WTC11 (cell line): ENCODE data around the gene LRRC58. TPM values are rescaled to one million over a fixed set of nuclear protein-coding genes. Genes with fewer than 3 reads are reported as not detected.

Experiments
- ATAC-seq: fragments of 200-7000 bp; cut with Tn5 transposase; 2 replicates; pipeline ENCODE4 v1.10.0; 2021; ENCODE audit warnings: mild to moderate bottlenecking, moderate library complexity
- CTCF ChIA-PET: fragments of 300-600 bp; sonication (Branson Sonifier 250); formaldehyde crosslinking; loops from one replicate; lab custom pipeline; 2021; ENCODE audit warnings: antibody characterized with exemption; lab: Charles Lee
- POLR2A ChIA-PET: fragments of 350-600 bp; sonication (Branson Sonifier 250); formaldehyde crosslinking; loops from one replicate; lab custom pipeline; 2021; ENCODE audit warnings: antibody characterized with exemption; lab: Charles Lee
- DNase-seq: peaks from one replicate; pipeline ENCODE4 v3.0.0; 2021; ENCODE audit warnings: low spot score
- H3K27ac Mint-ChIP-seq: 2 replicates; pipeline ENCODE4 v1.8.0; 2021; ENCODE audit warnings: mixed read lengths
- H3K27me3 Mint-ChIP-seq: 2 replicates; pipeline ENCODE4 v1.8.0; 2021; ENCODE audit warnings: low read depth, mild to moderate bottlenecking, moderate library complexity, mixed read lengths
- H3K36me3 Mint-ChIP-seq: 2 replicates; pipeline ENCODE4 v1.8.0; 2021; ENCODE audit warnings: mixed read lengths
- H3K4me1 Mint-ChIP-seq: 2 replicates; pipeline ENCODE4 v1.8.0; 2022; ENCODE audit warnings: mixed read lengths
- H3K4me3 Mint-ChIP-seq: 2 replicates; pipeline ENCODE4 v1.8.0; 2021; ENCODE audit warnings: mild to moderate bottlenecking, moderate library complexity, mixed read lengths
- H3K9me3 Mint-ChIP-seq: 2 replicates; pipeline ENCODE4 v1.8.0; 2021; ENCODE audit warnings: mixed read lengths
- AR ChIP-seq: fragments of 250-450 bp; sonication (Bioruptor Pico); IDR thresholded peaks from 2 replicates; pipeline ENCODE4 v1.9.0; 2021; ENCODE audit warnings: mild to moderate bottlenecking
- ATF6 ChIP-seq: sonication (generic); formaldehyde crosslinking; IDR thresholded peaks from 2 replicates; pipeline ENCODE4 v1.8.1; 2023; ENCODE audit warnings: mild to moderate bottlenecking, missing genetic modification reagents
- CBFB ChIP-seq: sonication (generic); formaldehyde crosslinking; IDR thresholded peaks from 2 replicates; pipeline ENCODE4 v1.8.1; 2022; ENCODE audit warnings: mild to moderate bottlenecking, low read depth, missing genetic modification reagents
- CREM ChIP-seq: sonication (generic); formaldehyde crosslinking; IDR thresholded peaks from 2 replicates; pipeline ENCODE4 v1.8.1; 2022; ENCODE audit warnings: mild to moderate bottlenecking, missing genetic modification reagents, moderate library complexity
- E2F4 ChIP-seq: sonication (generic); formaldehyde crosslinking; IDR thresholded peaks from 2 replicates; pipeline ENCODE4 v1.8.1; 2022; ENCODE audit warnings: low read depth, mild to moderate bottlenecking, moderate library complexity, missing genetic modification reagents, borderline replicate concordance
- E2F5 ChIP-seq: sonication (generic); formaldehyde crosslinking; IDR thresholded peaks from 2 replicates; pipeline ENCODE4 v1.8.1; 2022; ENCODE audit warnings: mild to moderate bottlenecking, moderate library complexity, missing genetic modification reagents
- ERG ChIP-seq: fragments of 250-450 bp; sonication (Bioruptor Pico); IDR thresholded peaks from 2 replicates; pipeline ENCODE4 v1.8.0; 2021; ENCODE audit warnings: mild to moderate bottlenecking
- ESRRA ChIP-seq: sonication (generic); formaldehyde crosslinking; IDR thresholded peaks from 2 replicates; pipeline ENCODE4 v1.8.1; 2022; ENCODE audit warnings: mild to moderate bottlenecking, missing genetic modification reagents, borderline replicate concordance
- FOXP4 ChIP-seq: sonication (generic); formaldehyde crosslinking; IDR thresholded peaks from 2 replicates; pipeline ENCODE4 v1.8.0; 2022; ENCODE audit warnings: mild to moderate bottlenecking, missing genetic modification reagents
- GABPB1 ChIP-seq: sonication (generic); formaldehyde crosslinking; IDR thresholded peaks from 2 replicates; pipeline ENCODE4 v1.8.1; 2023; ENCODE audit warnings: mild to moderate bottlenecking, missing genetic modification reagents
- IRF1 ChIP-seq: sonication (generic); formaldehyde crosslinking; IDR thresholded peaks from 2 replicates; pipeline ENCODE4 v1.8.0; 2023; ENCODE audit warnings: missing genetic modification reagents
- MXD4 ChIP-seq: fragments of 250-450 bp; sonication (Bioruptor Pico); IDR thresholded peaks from 2 replicates; pipeline ENCODE4 v1.8.0; 2021; ENCODE audit warnings: mild to moderate bottlenecking, moderate library complexity, borderline replicate concordance
- NR1H2 ChIP-seq: sonication (generic); formaldehyde crosslinking; IDR thresholded peaks from 2 replicates; pipeline ENCODE4 v1.9.0; 2021; ENCODE audit warnings: mild to moderate bottlenecking, moderate library complexity, missing genetic modification reagents
- STAT6 ChIP-seq: sonication (generic); formaldehyde crosslinking; conservative IDR thresholded peaks from 2 replicates; pipeline ENCODE4 v1.8.1; 2023; ENCODE audit warnings: mild to moderate bottlenecking, low read depth, missing genetic modification reagents, moderate library complexity
- ZNF396 ChIP-seq: fragments of 250-450 bp; sonication (Bioruptor Pico); IDR thresholded peaks from 2 replicates; pipeline ENCODE4 v1.8.0; 2021; ENCODE audit warnings: mild to moderate bottlenecking, moderate library complexity, borderline replicate concordance
- ZNF425 ChIP-seq: fragments of 250-450 bp; sonication (Bioruptor Pico); conservative IDR thresholded peaks from 2 replicates; pipeline ENCODE4 v1.9.0; 2021; ENCODE audit warnings: mild to moderate bottlenecking
- total RNA-seq: library from RNA; stranded (reverse); gene quantifications from 3 replicates; pipeline ENCODE4 v1.2.3, GENCODE V29; 2021

Gene LRRC58
- total RNA-seq, 1 experiment from 2014 or later: 15.1 TPM

GRCh38 chr3:120300971-120301370, 48.2 kb downstream of the LRRC58 start (continued):
- TF ChIP-seq STAT6 (no peak), E2F5 (CRISPR knock-in tag) (no peak)

- no peak for DNase-seq
- H3K27ac Mint-ChIP-seq: no peak overlapping the region
- no peaks in the 10 kb centered on the region for H3K36me3 Mint-ChIP-seq
- no peaks in the 10 kb centered on the region for H3K4me1 Mint-ChIP-seq
- POLR2A ChIA-PET: no interaction called here
- peaks cover 3% of the 10 kb centered on the region for H3K9me3 Mint-ChIP-seq
- peaks cover 4% of the 10 kb centered on the region; the same call in 1 of the 2 replicates for H3K27me3 Mint-ChIP-seq
- CTCF ChIA-PET: no interaction called here
- ATAC-seq: no peak
- H3K4me3 Mint-ChIP-seq: no peak overlapping the region
- TF ChIP-seq STAT6: no peak
- TF ChIP-seq IRF1 (CRISPR knock-in tag): no peak
- TF ChIP-seq ZNF425 (CRISPR knock-in tag): no peak
- no peak for TF ChIP-seq ESRRA
- no peak for TF ChIP-seq MXD4 (CRISPR knock-in tag)
- no peak for TF ChIP-seq ZNF396 (CRISPR knock-in tag)
- TF ChIP-seq ERG (CRISPR knock-in tag): no peak
- TF ChIP-seq ATF6 (CRISPR knock-in tag): no peak
- no peak for TF ChIP-seq E2F4 (CRISPR knock-in tag)
- TF ChIP-seq CREM (CRISPR knock-in tag): no peak
- TF ChIP-seq GABPB1 (CRISPR knock-in tag): no peak
- no peak for TF ChIP-seq FOXP4 (CRISPR knock-in tag)
- no peak for TF ChIP-seq NR1H2 (CRISPR knock-in tag)
- no peak for TF ChIP-seq AR (CRISPR knock-in tag)
- no peak for TF ChIP-seq CBFB (CRISPR knock-in tag)
These were observed 49.8 kb downstream of the LRRC58 start for GRCh38 chr3:120299403-120299802.
